ENCODE data around the gene COPS9.

DNA sequence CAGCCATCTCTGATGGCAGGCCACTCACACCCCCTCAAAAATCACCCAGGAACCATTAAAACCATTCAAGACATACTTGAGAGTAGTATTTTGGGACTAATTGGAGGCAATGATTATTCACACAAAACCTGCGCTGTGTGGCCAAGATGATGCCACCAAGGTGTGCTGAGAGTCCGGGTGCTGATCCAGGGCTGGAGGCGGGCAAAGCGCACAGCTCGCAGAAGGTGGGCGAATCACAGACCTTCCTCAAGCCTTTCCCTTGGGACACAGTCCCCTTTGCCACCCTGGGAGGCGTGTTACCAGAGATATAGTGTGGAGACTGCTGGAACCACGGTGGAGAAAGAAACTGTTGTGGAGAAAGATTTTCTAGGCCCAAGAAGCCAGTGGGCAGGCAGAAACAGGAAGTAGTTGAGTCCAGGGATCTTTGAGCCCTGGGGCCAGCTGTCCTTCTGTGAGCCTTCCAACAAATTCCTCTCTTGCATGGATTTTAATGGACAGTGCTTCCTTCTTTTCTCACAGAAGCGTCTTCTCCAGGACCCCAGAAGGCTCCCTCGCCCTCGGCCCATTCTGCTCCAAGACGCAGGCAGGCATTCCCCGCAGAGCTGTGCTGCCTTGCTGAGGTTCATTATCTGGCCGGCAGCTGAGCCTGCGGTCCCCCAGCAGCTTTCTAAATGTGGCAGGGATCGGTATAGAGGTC lies 8.0 kb downstream of the COPS9 start:
- TF ChIP-seq LEF1 (IDR thresholded peaks at IDR 0.05; ENCODE audit: borderline replicate concordance) (no peak), FOXA1 (IDR thresholded peaks at IDR 0.05) (no peak), NFRKB (IDR thresholded peaks at IDR 0.05) (no peak), SP1 (IDR thresholded peaks at IDR 0.05) (no peak), BHLHE40 (IDR thresholded peaks at IDR 0.05; ENCODE audit: borderline replicate concordance) (no peak)
